GM12878 (cell line): Measurements from ENCODE around the gene MYO1E. TPM values are rescaled to one million over a fixed set of nuclear protein-coding genes. Genes with fewer than 3 reads are reported as not detected.

Experiments used
- ATAC-seq: fragments of 200-7000 bp; cut with Tn5 transposase; 3 replicates; pipeline ENCODE4 v1.9.1; 2020; ENCODE audit warnings: mild to moderate bottlenecking, moderate library complexity
- BruUV-seq: library from RNA; stranded (reverse); fragments of 400-500 nt; replicated peaks from 2 replicates; lab custom pipeline; 2021; lab: Mats Ljungman, UMichigan
- CTCF ChIA-PET: fragments of 300-600 bp; sonication (Branson Sonifier 250); formaldehyde crosslinking; extraction: SDS; loops from one replicate; lab custom pipeline; 2021; ENCODE audit warnings: inconsistent platforms; lab: Yijun Ruan, JAX
- POLR2A ChIA-PET: fragments of 350-600 bp; formaldehyde crosslinking; extraction: SDS; loops from one replicate; lab custom pipeline; 2021; ENCODE audit warnings: inconsistent platforms; lab: Charles Lee
- RAD21 ChIA-PET: fragments of 300-600 bp; sonication (Branson Sonifier 250); formaldehyde crosslinking; loops from one replicate; lab custom pipeline; 2023; ENCODE audit warnings: antibody characterized with exemption; ENCODE audit not compliant: unreplicated experiment; lab: Charles Lee
- SMC1A ChIA-PET: fragments of 300-600 bp; sonication (Branson Sonifier 250); formaldehyde crosslinking; loops from one replicate; lab custom pipeline; 2023; ENCODE audit not compliant: unreplicated experiment, uncharacterized antibody; lab: Charles Lee
- DNase-seq: peaks from one replicate; pipeline ENCODE4 v3.0.0-alpha.2; 2011; ENCODE audit warnings: low read depth, low spot score
- FAIRE-seq: peaks from 3 replicates; lab custom pipeline; 2011; peaks lifted over from hg19 to GRCh38; lab: Jason Lieb, UNC
- H2AFZ ChIP-seq: 2 replicates; pipeline ENCODE4 v1.6.0; 2011; ENCODE audit warnings: low read depth, low read length, control low read depth; ENCODE audit not compliant: control insufficient read depth
- H3K27ac ChIP-seq: 2 replicates; pipeline ENCODE4 v1.5.1; 2011; ENCODE audit warnings: control low read depth; ENCODE audit not compliant: control insufficient read depth, insufficient read depth
- H3K27me3 ChIP-seq, 2 experiments: replicated peaks in 1 of 2; 2 replicates each; pipeline versions ENCODE4 v1.6.0 to v1.6.1; 2011; ENCODE audit warnings: low read length in 1 of 2; ENCODE audit not compliant: control insufficient read depth in 2 of 2, insufficient read depth in 2 of 2
- H3K36me3 ChIP-seq, 2 experiments: 2 replicates each; pipeline ENCODE4 v1.5.1; 2011; ENCODE audit warnings: low read length in 1 of 2; ENCODE audit not compliant: control insufficient read depth in 2 of 2, insufficient read depth in 2 of 2
- H3K4me1 ChIP-seq: 2 replicates; pipeline ENCODE4 v1.6.1; 2011; ENCODE audit warnings: mild to moderate bottlenecking, low read length, moderate library complexity, mixed read lengths; ENCODE audit not compliant: control insufficient read depth, insufficient read depth
- H3K4me2 ChIP-seq: 2 replicates; pipeline ENCODE4 v1.6.0; 2011; ENCODE audit warnings: control low read depth; ENCODE audit not compliant: control insufficient read depth, insufficient read depth
- H3K4me3 ChIP-seq: fragments of 200-600 bp; sonication (generic); 2 replicates; pipeline ENCODE4 v1.5.1; 2016
- H3K79me2 ChIP-seq: 2 replicates; pipeline ENCODE4 v1.6.0; 2011; ENCODE audit warnings: low read length; ENCODE audit not compliant: control insufficient read depth, insufficient read depth
- H3K9ac ChIP-seq: 2 replicates; pipeline ENCODE4 v1.8.0; 2011; ENCODE audit warnings: low read length, control low read depth, mixed read lengths; ENCODE audit not compliant: control insufficient read depth, insufficient read depth
- H3K9me3 ChIP-seq: replicated peaks from 3 replicates; pipeline ENCODE4 v1.5.1; 2011; ENCODE audit warnings: mild to moderate bottlenecking, low read length; ENCODE audit not compliant: control insufficient read depth, insufficient read depth
- H4K20me1 ChIP-seq: 2 replicates; pipeline ENCODE4 v1.6.0; 2011; ENCODE audit not compliant: control insufficient read depth, insufficient read depth
- ATF2 ChIP-seq: IDR thresholded peaks from 2 replicates; pipeline ENCODE4 v1.6.1; 2012; ENCODE audit warnings: low read length, inconsistent platforms
- BMI1 ChIP-seq: fragments of 450-650 bp; IDR thresholded peaks from 2 replicates; pipeline ENCODE4 v1.6.1; 2016; ENCODE audit warnings: mild to moderate bottlenecking, moderate library complexity, borderline replicate concordance
- CBFB ChIP-seq: IDR thresholded peaks from 2 replicates; pipeline ENCODE4 v1.6.1; 2016; ENCODE audit warnings: antibody characterized with exemption, low read depth
- CTCF ChIP-seq, 3 experiments: IDR thresholded peaks in 2 of 3; conservative IDR thresholded peaks in 1 of 3; 2 replicates each; pipeline ENCODE4 v1.5.1; 2011; ENCODE audit warnings: low read depth in 3 of 3, low read length in 3 of 3, mild to moderate bottlenecking in 3 of 3, control low read depth in 2 of 3, moderate library complexity in 2 of 3, inconsistent platforms in 1 of 3, mixed read lengths in 1 of 3; ENCODE audit not compliant: control insufficient read depth in 2 of 3, insufficient read depth in 1 of 3; ENCODE audit errors: extremely low read depth in 1 of 3
- EGR1 ChIP-seq, 2 experiments: IDR thresholded peaks; 1 replicate in 1 of 2; 2 replicates in 1 of 2; pipeline ENCODE4 v1.6.1; 2011 to 2012; ENCODE audit warnings: low read depth in 2 of 2, low read length in 2 of 2, borderline replicate concordance in 1 of 2, mild to moderate bottlenecking in 1 of 2, moderate library complexity in 1 of 2
- IRF4 ChIP-seq: IDR thresholded peaks from 2 replicates; pipeline ENCODE4 v1.6.1; 2011; ENCODE audit warnings: low read depth, low read length
- JUNB ChIP-seq: IDR thresholded peaks from 2 replicates; pipeline ENCODE4 v1.6.1; 2016; ENCODE audit warnings: antibody characterized with exemption, mild to moderate bottlenecking
- LARP7 ChIP-seq: fragments of 450-650 bp; IDR thresholded peaks from 2 replicates; pipeline ENCODE4 v1.6.1; 2017; ENCODE audit warnings: mild to moderate bottlenecking
- NFIC ChIP-seq: IDR thresholded peaks from 2 replicates; pipeline ENCODE4 v1.6.1; 2012; ENCODE audit warnings: low read depth, mild to moderate bottlenecking, inconsistent platforms, low read length, moderate library complexity
- POU2F2 ChIP-seq: IDR thresholded peaks from 3 replicates; pipeline ENCODE4 v1.6.1; 2011; ENCODE audit warnings: low read depth, mild to moderate bottlenecking, low read length, borderline replicate concordance
- SIX5 ChIP-seq: IDR thresholded peaks from 2 replicates; pipeline ENCODE4 v1.6.1; 2011; ENCODE audit warnings: mild to moderate bottlenecking, low read depth, low read length, moderate library complexity; ENCODE audit not compliant: severe bottlenecking
- SP1 ChIP-seq: IDR thresholded peaks from one replicate; pipeline ENCODE4 v1.6.1; 2011; ENCODE audit warnings: low read depth, low read length
- SUPT20H ChIP-seq: IDR thresholded peaks from 2 replicates; pipeline ENCODE4 v1.6.1; 2011; ENCODE audit warnings: low read depth, mild to moderate bottlenecking, low read length, moderate library complexity, borderline replicate concordance; ENCODE audit not compliant: control insufficient read depth
- WGBS: methylation state at CpG from one replicate; pipeline ENCODE4 v1.1.6; 2016; ENCODE audit warnings: low lambda C conversion rate; ENCODE audit not compliant: insufficient replicate concordance, insufficient coverage; ENCODE audit errors: missing lambda C conversion rate; 5-methylcytosine and 5-hydroxymethylcytosine counted together
- in situ Hi-C: fragments of 300-500 bp; cut with MboI; formaldehyde crosslinking; loops from 9 replicates; pipeline ENCODE4 v1.14.3; 2018; ENCODE audit warnings: mixed read lengths
- intact Hi-C: fragments of 100-400 bp; cut with micrococcal nuclease; formaldehyde crosslinking; loops from one replicate; pipeline ENCODE4 v1.14.2; 2022; ENCODE audit not compliant: unreplicated experiment
- polyA plus RNA-seq, 11 experiments: library from polyadenylated mRNA; depleted of rRNA in 4 of 11; unstranded in 6 of 11; stranded (reverse) in 5 of 11; fragments of >200 nt; fragmentation: Nextera tagmentation in 4 of 11; fragmentation: Illumina TruSeq in 1 of 11; extraction: Ambion mirVana in 4 of 11; extraction: Trizol in 1 of 11; gene quantifications; 1 replicate in 1 of 11; 2 replicates in 10 of 11; pipeline versions ENCODE4 v1.2.1 to v1.2.3, GENCODE V29; 2011 to 2016; ENCODE audit warnings: inconsistent platforms in 2 of 11, missing spikeins in 2 of 11, low read depth in 1 of 11
- total RNA-seq, 4 experiments: library from RNA; depleted of rRNA in 3 of 4; stranded (reverse); fragments of >200 nt in 3 of 4; fragmentation: Illumina TruSeq in 1 of 4; extraction: Trizol in 1 of 4; gene quantifications; 2 replicates each; pipeline versions ENCODE4 v1.2.1 to v1.2.3, GENCODE V29; 2013 to 2021

The MYO1E gene
- total and polyA plus RNA-seq, 10 of the 15 experiments (the other 5 are each of a cell fraction or from before 2014, with no cell fraction given): 10.3 to 266 (median 64.9) TPM

GRCh38 chr15:59153466-59153865 is 219.2 kb downstream of the MYO1E start:
- H3K4me1 ChIP-seq: no peaks in the 10 kb centered on the region
- no peak for ATAC-seq
- H3K9ac ChIP-seq: no peak overlapping the region
- no peak for DNase-seq
- H3K27ac ChIP-seq: no peak overlapping the region
- ChIA-PET SMC1A (interaction anchor here (0.7 to 1.6 kb wide), 3 partner anchors 94 to 347 kb away, joined by 3 to 4 read pairs (median 3); no protein-coding TSS in a partner anchor), CTCF (interaction anchor here (0.5 to 1.7 kb wide), 3 partner anchors 15 to 1633 kb away, joined by 3 to 5 read pairs (median 3); no protein-coding TSS in a partner anchor), RAD21 (no interaction called here), POLR2A (no interaction called here)
- no peak overlapping the region for H2AFZ ChIP-seq
- FAIRE-seq: no peak
- intact Hi-C loops (no loop called here), in situ Hi-C loops (loop anchor here (5.0 kb wide), 1 partner anchor 344 kb away; no protein-coding TSS in a partner anchor)
- H3K27me3 ChIP-seq: no peaks in the 10 kb centered on the region
- BruUV-seq: no TSS peak
- 91% methylated on average over 8 of the region's 8 CpGs for WGBS
- H3K9me3 ChIP-seq: no peaks in the 10 kb centered on the region
- H3K79me2 ChIP-seq: no peaks in the 10 kb centered on the region
- H3K4me3 ChIP-seq: no peak overlapping the region
- TF ChIP-seq NFIC: no peak
- H4K20me1 ChIP-seq: no peaks in the 10 kb centered on the region
- no peak overlapping the region for H3K4me2 ChIP-seq
- H3K36me3 ChIP-seq: peaks cover 13 to 45% of the 10 kb centered on the region in 2 experiments

GRCh38 chr15:59152694-59153450 is 219.8 kb downstream of the MYO1E start:
- POLR2A ChIA-PET: no interaction called here
- Histone ChIP-seq H2AFZ (no peak overlapping the region), H3K4me3 (no peak overlapping the region), H3K27ac (no peak overlapping the region), H3K27me3 (no peaks in the 10 kb centered on the region), H4K20me1 (no peaks in the 10 kb centered on the region), H3K4me1 (no peaks in the 10 kb centered on the region), H3K9me3 (no peaks in the 10 kb centered on the region), H3K79me2 (no peaks in the 10 kb centered on the region), H3K4me2 (no peak overlapping the region), H3K36me3 (peaks cover 14 to 39% of the 10 kb centered on the region in 2 experiments), H3K9ac (no peak overlapping the region)
- in situ Hi-C loops: loop anchor here (5.0 kb wide), 1 partner anchor 344 kb away; no protein-coding TSS in a partner anchor
- CTCF ChIA-PET: interaction anchor here (0.6 to 1.7 kb wide), 3 partner anchors 9 to 47 kb away, joined by 3 to 5 read pairs (median 5); no protein-coding TSS in a partner anchor
- DNase-seq (no peak), ATAC-seq (no peak), FAIRE-seq (no peak)
- WGBS: 97% methylated on average over 6 of the region's 6 CpGs
- RAD21 ChIA-PET: no interaction called here
- TSS peak; percentile 24 for BruUV-seq
- SMC1A ChIA-PET: interaction anchor here (0.7 to 1.6 kb wide), 3 partner anchors 9 to 179 kb away, joined by 3 to 5 read pairs (median 4); no protein-coding TSS in a partner anchor
- TF ChIP-seq BMI1 (no peak), POU2F2 (no peak), CTCF (IDR thresholded peaks at IDR 0.05 in 2 of 3, conservative IDR thresholded peaks at IDR 0.05 in 1 of 3; ENCODE audit: control insufficient read depth in 2 of 3, extremely low read depth in 1 of 3, insufficient read depth in 1 of 3, low read depth in 3 of 3, low read length in 3 of 3) (no peak), IRF4 (no peak), SUPT20H (no peak), LARP7 (no peak), SP1 (no peak), SIX5 (no peak), EGR1 (IDR thresholded peaks at IDR 0.05; ENCODE audit: borderline replicate concordance in 1 of 2, low read depth in 2 of 2, low read length in 2 of 2) (no peak), CBFB (no peak), ATF2 (no peak), JUNB (no peak)
- intact Hi-C loops: no loop called here
